OCI-LY7 (cell line): ENCODE measurements around the gene SMTNL2. TPM values are rescaled to one million over a fixed set of nuclear protein-coding genes. Genes with fewer than 3 reads are reported as not detected.
"Not testable (repeated sequence)": the region's sequence is repeated elsewhere in the genome, so short reads cannot be mapped to it uniquely, and the experiment has no call there.

Source experiments
- BruUV-seq: library from RNA; stranded (reverse); fragments of 400-500 nt; replicated peaks from 2 replicates; lab custom pipeline; 2021; lab: Mats Ljungman, UMichigan
- CTCF ChIA-PET: fragments of 300-600 bp; sonication (Branson Sonifier 250); formaldehyde crosslinking; loops from one replicate; lab custom pipeline; 2022; ENCODE audit warnings: antibody characterized with exemption; ENCODE audit not compliant: unreplicated experiment; lab: Charles Lee
- POLR2A ChIA-PET: fragments of 300-600 bp; sonication (Branson Sonifier 250); formaldehyde crosslinking; loops from one replicate; lab custom pipeline; 2022; ENCODE audit warnings: antibody characterized with exemption; lab: Charles Lee
- DNase-seq: peaks from one replicate; pipeline ENCODE4 v3.0.0-alpha.2; 2015; ENCODE audit warnings: low spot score
- H2AFZ ChIP-seq: fragments of 200-600 bp; sonication (generic), shearing (Covaris generic); 2 replicates; pipeline ENCODE4 v1.6.1; 2014; ENCODE audit warnings: mild to moderate bottlenecking, antibody characterized with exemption, low read length, moderate library complexity
- H3K27ac ChIP-seq: fragments of 200-600 bp; sonication (generic); 2 replicates; pipeline ENCODE4 v1.5.1; 2014; ENCODE audit warnings: mixed run types, low read depth, mild to moderate bottlenecking, moderate library complexity, low read length, inconsistent platforms; ENCODE audit not compliant: poor library complexity, severe bottlenecking
- H3K36me3 ChIP-seq: fragments of 200-600 bp; sonication (generic); 2 replicates; pipeline ENCODE4 v1.6.1; 2014; ENCODE audit warnings: mild to moderate bottlenecking, antibody characterized with exemption, low read length, moderate library complexity, mixed read lengths; ENCODE audit not compliant: insufficient read depth
- H3K4me1 ChIP-seq: fragments of 200-600 bp; sonication (generic); 2 replicates; pipeline ENCODE4 v1.5.1; 2014; ENCODE audit warnings: mild to moderate bottlenecking, low read length; ENCODE audit not compliant: insufficient read depth, poor library complexity, severe bottlenecking
- H3K4me2 ChIP-seq: fragments of 200-600 bp; sonication (generic); 2 replicates; pipeline ENCODE4 v1.6.1; 2014; ENCODE audit warnings: mild to moderate bottlenecking, low read length
- H3K4me3 ChIP-seq: fragments of 200-600 bp; sonication (generic); 2 replicates; pipeline ENCODE4 v1.5.1; 2014; ENCODE audit warnings: mild to moderate bottlenecking, low read depth, low read length; ENCODE audit not compliant: poor library complexity, severe bottlenecking
- H3K79me2 ChIP-seq: fragments of 200-600 bp; sonication (generic); 2 replicates; pipeline ENCODE4 v1.6.1; 2016; ENCODE audit warnings: low read depth, mild to moderate bottlenecking, low read length, moderate library complexity, mixed read lengths; ENCODE audit not compliant: insufficient read depth
- H3K9me2 ChIP-seq: fragments of 200-600 bp; sonication (generic); 2 replicates; pipeline ENCODE4 v1.6.1; 2016; ENCODE audit warnings: mild to moderate bottlenecking, low read length, mixed read lengths; ENCODE audit not compliant: insufficient read depth
- H3K9me3 ChIP-seq: fragments of 200-600 bp; sonication (generic); 2 replicates; pipeline ENCODE4 v1.6.1; 2014; ENCODE audit warnings: mild to moderate bottlenecking, mixed run types, low read length, mixed read lengths
- H4K20me1 ChIP-seq: fragments of 200-600 bp; sonication (generic); 2 replicates; pipeline ENCODE4 v1.6.1; 2014; ENCODE audit warnings: mild to moderate bottlenecking, antibody characterized with exemption, low read length, moderate library complexity, mixed read lengths; ENCODE audit not compliant: insufficient read depth
- EZH2phosphoT487 ChIP-seq: fragments of 200-600 bp; sonication (generic); IDR thresholded peaks from 2 replicates; pipeline ENCODE4 v1.6.1; 2018; ENCODE audit warnings: low read depth, borderline replicate concordance, mild to moderate bottlenecking, mixed run types, antibody characterized with exemption, low read length, moderate library complexity, mixed read lengths
- intact Hi-C: fragments of 100-400 bp; cut with micrococcal nuclease; formaldehyde crosslinking; loops from one replicate; pipeline ENCODE4 v1.10.0; 2022; ENCODE audit not compliant: unreplicated experiment
- total RNA-seq, 2 experiments: library from RNA; depleted of rRNA in 1 of 2; stranded (reverse); fragments of >200 nt in 1 of 2; shearing (Covaris generic) in 1 of 2; gene quantifications; 2 replicates each; pipeline ENCODE4 v1.2.3, GENCODE V29; 2014 to 2022
- TF ChIP-seq, protein P1 (sequence below): fragments of 200-600 bp; sonication (generic); conservative IDR thresholded peaks from 2 replicates; pipeline ENCODE4 v1.5.1; 2014; ENCODE audit warnings: mild to moderate bottlenecking, antibody characterized with exemption, low read length, moderate library complexity, mixed read lengths

SMTNL2 gene
- total RNA-seq, 2 experiments from 2014 or later: not detected

DNA sequence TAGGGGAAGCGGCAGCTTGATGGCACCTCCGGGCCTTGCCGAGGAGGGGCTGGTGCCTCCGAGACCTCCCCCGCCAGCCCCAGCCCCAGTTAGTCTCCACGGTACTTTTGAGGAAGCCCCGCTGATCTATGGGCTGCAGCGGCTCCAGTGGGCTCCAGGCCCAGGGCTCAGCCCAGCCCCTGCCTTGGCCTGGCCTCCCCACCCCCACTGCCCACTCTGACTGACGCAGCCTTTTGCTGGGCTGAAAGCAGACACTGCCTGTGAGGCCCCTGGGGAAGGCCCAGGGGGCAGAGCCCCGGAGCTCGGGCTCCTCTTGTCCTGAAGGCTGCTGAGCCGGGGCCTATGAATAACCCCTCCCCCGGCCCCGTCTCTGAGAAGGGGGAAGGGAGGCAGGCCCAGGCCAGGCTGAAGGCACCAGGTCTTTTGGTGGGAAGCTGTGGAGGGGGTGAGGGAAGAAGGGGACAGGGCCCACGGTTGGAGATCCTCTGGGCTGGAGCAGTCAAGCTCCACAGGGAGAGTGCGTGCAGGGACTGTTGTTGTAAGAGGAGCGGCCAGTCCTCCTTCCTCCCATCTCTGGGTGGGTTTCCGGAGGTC lies 7.5 kb upstream of the SMTNL2 start:
- POLR2A ChIA-PET: interaction anchor here (0.6 kb wide), 1 partner anchor 340 kb away, joined by 3 read pairs; no protein-coding TSS in a partner anchor

DNA sequence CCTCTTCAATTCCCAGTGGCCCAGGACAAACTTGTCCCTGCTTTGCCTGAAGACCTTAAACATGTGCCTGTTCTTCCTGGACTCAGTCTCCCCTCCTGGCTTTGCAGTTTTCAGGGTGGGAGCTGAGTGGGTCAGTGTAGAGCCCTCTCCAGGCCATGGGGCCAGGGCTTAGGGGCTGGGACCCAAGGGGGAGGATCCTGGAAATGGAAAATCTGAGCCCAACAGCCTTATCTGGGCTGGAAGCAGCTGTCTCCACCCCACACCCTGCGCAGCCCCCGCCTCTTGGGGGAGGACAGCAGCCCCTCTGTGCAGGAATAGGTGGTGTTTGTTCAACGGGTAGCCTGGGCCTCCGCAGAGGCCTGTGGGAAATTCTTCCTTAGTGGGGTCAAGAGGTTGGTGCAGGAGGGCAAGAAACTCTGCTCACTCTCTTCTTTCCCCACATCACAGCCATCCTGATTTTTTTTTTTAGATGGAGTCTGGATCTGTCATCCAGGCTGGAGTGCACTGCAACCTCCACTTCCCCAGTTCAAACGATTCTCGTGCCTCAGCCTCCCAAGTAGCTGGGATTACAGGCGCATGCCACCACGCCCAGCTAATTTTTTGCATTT lies 6.8 kb upstream of the SMTNL2 start:
- Histone ChIP-seq H2AFZ (no peak overlapping the region), H3K9me2 (no peaks in the 10 kb centered on the region), H3K79me2 (no peaks in the 10 kb centered on the region), H3K36me3 (no peaks in the 10 kb centered on the region), H4K20me1 (no peaks in the 10 kb centered on the region), H3K27ac (no peak overlapping the region), H3K4me1 (no peaks in the 10 kb centered on the region), H3K9me3 (no peaks in the 10 kb centered on the region), H3K4me3 (no peak overlapping the region), H3K4me2 (no peak overlapping the region)
- ChIA-PET CTCF (no interaction called here), POLR2A (no interaction called here)
- BruUV-seq: no TSS peak
- intact Hi-C loops: no loop called here
- TF ChIP-seq, protein P1, sequence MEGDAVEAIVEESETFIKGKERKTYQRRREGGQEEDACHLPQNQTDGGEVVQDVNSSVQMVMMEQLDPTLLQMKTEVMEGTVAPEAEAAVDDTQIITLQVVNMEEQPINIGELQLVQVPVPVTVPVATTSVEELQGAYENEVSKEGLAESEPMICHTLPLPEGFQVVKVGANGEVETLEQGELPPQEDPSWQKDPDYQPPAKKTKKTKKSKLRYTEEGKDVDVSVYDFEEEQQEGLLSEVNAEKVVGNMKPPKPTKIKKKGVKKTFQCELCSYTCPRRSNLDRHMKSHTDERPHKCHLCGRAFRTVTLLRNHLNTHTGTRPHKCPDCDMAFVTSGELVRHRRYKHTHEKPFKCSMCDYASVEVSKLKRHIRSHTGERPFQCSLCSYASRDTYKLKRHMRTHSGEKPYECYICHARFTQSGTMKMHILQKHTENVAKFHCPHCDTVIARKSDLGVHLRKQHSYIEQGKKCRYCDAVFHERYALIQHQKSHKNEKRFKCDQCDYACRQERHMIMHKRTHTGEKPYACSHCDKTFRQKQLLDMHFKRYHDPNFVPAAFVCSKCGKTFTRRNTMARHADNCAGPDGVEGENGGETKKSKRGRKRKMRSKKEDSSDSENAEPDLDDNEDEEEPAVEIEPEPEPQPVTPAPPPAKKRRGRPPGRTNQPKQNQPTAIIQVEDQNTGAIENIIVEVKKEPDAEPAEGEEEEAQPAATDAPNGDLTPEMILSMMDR: no peak
- TF ChIP-seq EZH2phosphoT487: no peak
- DNase-seq: no peak

More for the DNA sequence above, 7.5 kb upstream of the SMTNL2 start:
- CTCF ChIA-PET: no interaction called here
- no peak overlapping the region for H2AFZ ChIP-seq
- H3K4me2 ChIP-seq: no peak overlapping the region
- no peak for TF ChIP-seq EZH2phosphoT487
- TF ChIP-seq, protein P1: no peak
- H4K20me1 ChIP-seq: no peaks in the 10 kb centered on the region
- intact Hi-C loops: no loop called here
- no peaks in the 10 kb centered on the region for H3K4me1 ChIP-seq
- H3K79me2 ChIP-seq: no peaks in the 10 kb centered on the region
- H3K9me2 ChIP-seq: no peaks in the 10 kb centered on the region
- H3K4me3 ChIP-seq: no peak overlapping the region
- no peaks in the 10 kb centered on the region for H3K9me3 ChIP-seq
- BruUV-seq: no TSS peak
- H3K36me3 ChIP-seq: no peaks in the 10 kb centered on the region
- H3K27ac ChIP-seq: no peak overlapping the region
- no peak for DNase-seq

DNA sequence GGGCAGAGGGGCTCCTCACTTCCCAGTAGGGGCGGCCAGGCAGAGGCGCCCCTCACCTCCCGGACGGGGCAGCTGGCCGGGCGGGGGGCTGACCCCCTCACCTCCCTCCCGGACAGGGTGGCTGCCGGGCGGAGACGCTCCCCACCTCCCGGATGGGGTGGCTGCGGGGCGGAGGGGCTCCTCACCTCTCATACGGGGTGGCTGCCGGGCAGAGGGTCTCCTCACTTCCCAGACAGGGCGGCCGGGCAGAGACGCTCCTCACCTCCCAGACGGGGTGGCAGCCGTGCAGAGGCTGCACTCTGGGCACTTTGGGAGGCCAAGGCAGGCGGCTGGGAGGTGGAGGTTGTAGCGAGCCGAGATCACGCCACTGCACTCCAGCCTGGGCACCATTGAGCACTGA lies 6.0 kb upstream of the SMTNL2 start:
- H3K36me3 ChIP-seq, H2AFZ ChIP-seq, H3K4me3 ChIP-seq, H3K79me2 ChIP-seq, H4K20me1 ChIP-seq, intact Hi-C loops, H3K4me2 ChIP-seq, H3K27ac ChIP-seq, BruUV-seq, H3K9me3 ChIP-seq, H3K4me1 ChIP-seq, CTCF ChIA-PET, H3K9me2 ChIP-seq, POLR2A ChIA-PET, DNase-seq: not testable (repeated sequence)
